HepG2 (cell line): ENCODE data around the gene CYSTM1. TPM values are rescaled to one million over a fixed set of nuclear protein-coding genes. Genes with fewer than 3 reads are reported as not detected.
A peak's percentile ranks its signal among the peaks of the same experiment; 100 is the strongest.

ENCODE experiments used
- EEA1 ChIP-seq: sonication (generic); formaldehyde crosslinking; IDR thresholded peaks from 2 replicates; pipeline ENCODE4 v1.5.1; 2020; ENCODE audit warnings: mild to moderate bottlenecking, missing genetic modification reagents, borderline replicate concordance
- FOXA3 ChIP-seq: IDR thresholded peaks from 2 replicates; pipeline ENCODE4 v1.6.1; 2016; ENCODE audit warnings: missing genetic modification reagents, missing compliant biosample characterization
- KDM3A ChIP-seq: IDR thresholded peaks from 2 replicates; pipeline ENCODE4 v1.6.1; 2018; ENCODE audit warnings: low read depth, missing compliant biosample characterization
- MEIS1 ChIP-seq: sonication (generic); formaldehyde crosslinking; IDR thresholded peaks from 2 replicates; pipeline ENCODE4 v1.9.0; 2021; ENCODE audit warnings: mild to moderate bottlenecking, missing genetic modification reagents, moderate library complexity, borderline replicate concordance
- MIER3 ChIP-seq: IDR thresholded peaks from 2 replicates; pipeline ENCODE4 v1.6.1; 2016; ENCODE audit warnings: missing compliant biosample characterization, borderline replicate concordance
- MLX ChIP-seq: IDR thresholded peaks from 2 replicates; pipeline ENCODE4 v1.6.1; 2016
- PATZ1 ChIP-seq: sonication (generic); formaldehyde crosslinking; IDR thresholded peaks from 2 replicates; pipeline ENCODE4 v1.4.0; 2020; ENCODE audit warnings: missing genetic modification reagents
- POGZ ChIP-seq: sonication (generic); formaldehyde crosslinking; IDR thresholded peaks from 2 replicates; pipeline ENCODE4 v1.4.0; 2020; ENCODE audit warnings: mild to moderate bottlenecking, missing genetic modification reagents
- SIN3B ChIP-seq: fragments of 150-350 bp; IDR thresholded peaks from 2 replicates; pipeline ENCODE4 v1.6.1; 2014; ENCODE audit warnings: low read length
- TBX2 ChIP-seq: sonication (generic); formaldehyde crosslinking; IDR thresholded peaks from 2 replicates; pipeline ENCODE4 v1.5.0; 2020; ENCODE audit warnings: missing genetic modification reagents, mild to moderate bottlenecking, borderline replicate concordance
- ZFP90 ChIP-seq: sonication (generic); formaldehyde crosslinking; IDR thresholded peaks from 2 replicates; pipeline ENCODE4 v1.8.0; 2022; ENCODE audit warnings: missing genetic modification reagents, mild to moderate bottlenecking, inconsistent platforms, borderline replicate concordance
- ZNF430 ChIP-seq: sonication (generic); formaldehyde crosslinking; IDR thresholded peaks from 2 replicates; pipeline ENCODE4 v1.9.0; 2021; ENCODE audit warnings: mild to moderate bottlenecking, missing genetic modification reagents
- ZNF609 ChIP-seq: sonication (generic); formaldehyde crosslinking; IDR thresholded peaks from 2 replicates; pipeline ENCODE4 v1.4.0; 2020; ENCODE audit warnings: mild to moderate bottlenecking, missing genetic modification reagents, borderline replicate concordance
- ZNF737 ChIP-seq: sonication (generic); formaldehyde crosslinking; IDR thresholded peaks from 2 replicates; pipeline ENCODE4 v1.5.0; 2020; ENCODE audit warnings: missing genetic modification reagents, mild to moderate bottlenecking, borderline replicate concordance
- ZNF770 ChIP-seq: sonication (generic); formaldehyde crosslinking; IDR thresholded peaks from 2 replicates; pipeline ENCODE4 v1.5.0; 2020; ENCODE audit warnings: mild to moderate bottlenecking, missing genetic modification reagents
- ZNF800 ChIP-seq: sonication (generic); formaldehyde crosslinking; IDR thresholded peaks from 2 replicates; pipeline ENCODE4 v1.4.0; 2020; ENCODE audit warnings: missing genetic modification reagents
- ZNF883 ChIP-seq: sonication (generic); formaldehyde crosslinking; IDR thresholded peaks from 2 replicates; pipeline ENCODE4 v1.5.1; 2020; ENCODE audit warnings: mild to moderate bottlenecking, missing genetic modification reagents; ENCODE audit errors: not compliant biosample characterization
- polyA plus RNA-seq, 8 experiments: library from polyadenylated mRNA; depleted of rRNA in 3 of 8; stranded (reverse) in 7 of 8; unstranded in 1 of 8; fragments of >200 nt; fragmentation: Illumina TruSeq in 4 of 8; extraction: Trizol in 4 of 8; gene quantifications; 2 replicates each; pipeline versions ENCODE4 v1.2.1 to v1.2.3, GENCODE V29; 2011 to 2016; ENCODE audit warnings: low read depth in 4 of 8, missing spikeins in 1 of 8, mixed read lengths in 1 of 8; ENCODE audit not compliant: insufficient read depth in 1 of 8
- total RNA-seq, 5 experiments: library from RNA; depleted of rRNA; stranded (reverse); fragments of >200 nt; fragmentation: Illumina TruSeq; extraction: Trizol; gene quantifications; 2 replicates each; pipeline ENCODE4 v1.2.3, GENCODE V29; 2016; ENCODE audit warnings: low read depth in 1 of 5

The CYSTM1 gene
- total and polyA plus RNA-seq, 2 of the 13 experiments (the other 11 are each of a cell fraction or from before 2014, with no cell fraction given): 40.0 to 73.4 TPM

- TF ChIP-seq ZNF770 (CRISPR knock-in tag) (no peak), ZNF800 (CRISPR knock-in tag) (0 out of 2 replicates have a peak, but pooled peaks have one; percentile 45), ZNF737 (CRISPR knock-in tag) (no peak), MEIS1 (CRISPR knock-in tag) (no peak), KDM3A (CRISPR knock-in tag) (no peak), MLX (CRISPR knock-in tag) (no peak), MIER3 (no peak), ZNF430 (CRISPR knock-in tag) (no peak; the same call in 1 of the 2 replicates), TBX2 (CRISPR knock-in tag) (no peak), SIN3B (0 out of 2 replicates have a peak, but pooled peaks have one; percentile 29), ZFP90 (0 out of 2 replicates have a peak, but pooled peaks have one; percentile 84), PATZ1 (CRISPR knock-in tag) (peak; percentile 71), FOXA3 (no peak), ZNF883 (CRISPR knock-in tag) (no peak), POGZ (CRISPR knock-in tag) (peak; percentile 35; the same call in 1 of the 2 replicates), EEA1 (CRISPR knock-in tag) (peak; percentile 42; the same call in 1 of the 2 replicates), ZNF609 (CRISPR knock-in tag) (peak; percentile 7; the same call in 1 of the 2 replicates)
Observed at GRCh38 chr5:140175367-140176030, 511 bp downstream of the CYSTM1 start (continued).
